Memory B cell (primary cell): ENCODE data around the gene INSIG1.

Experiments
- ATAC-seq: fragments of 150-1000 bp; cut with Tn5 transposase; 2 replicates; pipeline ENCODE4 v1.10.0; 2021; ENCODE audit warnings: low read depth, mild to moderate bottlenecking, moderate library complexity
- DNase-seq, 2 donors: peaks; one replicate each; pipeline ENCODE4 v3.0.0; 2022; ENCODE audit warnings: low spot score in 2 of 2
- H3K27ac Mint-ChIP-seq: one replicate; pipeline ENCODE4 v1.8.0; 2022; ENCODE audit warnings: mild to moderate bottlenecking, moderate library complexity, mixed read lengths
- H3K27me3 Mint-ChIP-seq: one replicate; pipeline ENCODE4 v1.8.0; 2022; ENCODE audit warnings: mixed read lengths
- H3K36me3 Mint-ChIP-seq: one replicate; pipeline ENCODE4 v1.8.0; 2022; ENCODE audit warnings: mild to moderate bottlenecking, mixed read lengths
- H3K4me1 Mint-ChIP-seq: one replicate; pipeline ENCODE4 v1.8.0; 2022; ENCODE audit warnings: mixed read lengths
- H3K4me3 Mint-ChIP-seq: one replicate; pipeline ENCODE4 v1.8.0; 2022; ENCODE audit warnings: mild to moderate bottlenecking, moderate library complexity, mixed read lengths
- H3K9me3 Mint-ChIP-seq: one replicate; pipeline ENCODE4 v1.8.0; 2022; ENCODE audit warnings: mixed read lengths

Gene INSIG1

GRCh38 chr7:155296006-155296787, 1.5 kb upstream of the INSIG1 start:
- DNase-seq (no peak), ATAC-seq (no peak)
- H3K9me3 Mint-ChIP-seq, result no peaks in the 10 kb centered on the region
- H3K27ac Mint-ChIP-seq, result peak overlapping the region; percentile 95
- H3K36me3 Mint-ChIP-seq, result peaks cover 3% of the 10 kb centered on the region
- H3K27me3 Mint-ChIP-seq, result peaks cover 5% of the 10 kb centered on the region
- peak overlapping the region; percentile 83 for H3K4me3 Mint-ChIP-seq
- peaks cover 15% of the 10 kb centered on the region for H3K4me1 Mint-ChIP-seq

GRCh38 chr7:155296788-155297516, 726 bp upstream of the INSIG1 start:
- Mint-ChIP-seq H3K4me3 (peak overlapping the region; percentile 83), H3K36me3 (peaks cover 3% of the 10 kb centered on the region), H3K27ac (peak overlapping the region; percentile 95), H3K27me3 (peaks cover 5% of the 10 kb centered on the region), H3K9me3 (no peaks in the 10 kb centered on the region), H3K4me1 (peaks cover 17% of the 10 kb centered on the region)
- DNase-seq (no peak), ATAC-seq (peak; percentile 33)

- peak overlapping the region; percentile 96 for H3K4me3 Mint-ChIP-seq
- no peaks in the 10 kb centered on the region for H3K9me3 Mint-ChIP-seq
- H3K27me3 Mint-ChIP-seq, result no peaks in the 10 kb centered on the region
- peaks cover 17% of the 10 kb centered on the region for H3K4me1 Mint-ChIP-seq
- DNase-seq (no peak), ATAC-seq (no peak)
- peak overlapping the region; percentile 95 for H3K27ac Mint-ChIP-seq
- H3K36me3 Mint-ChIP-seq, result peaks cover 1% of the 10 kb centered on the region
Measured at GRCh38 chr7:155298288-155298833, 683 bp downstream of the INSIG1 start.

GRCh38 chr7:155298834-155299534, 1.3 kb downstream of the INSIG1 start:
- peak overlapping the region; percentile 95 for H3K27ac Mint-ChIP-seq
- ATAC-seq (peak; percentile 72), DNase-seq (peak; percentile 84 to 96)
- no peaks in the 10 kb centered on the region for H3K27me3 Mint-ChIP-seq
- H3K36me3 Mint-ChIP-seq, result peaks cover 1% of the 10 kb centered on the region
- no peaks in the 10 kb centered on the region for H3K9me3 Mint-ChIP-seq
- peaks cover 17% of the 10 kb centered on the region for H3K4me1 Mint-ChIP-seq
- peak overlapping the region; percentile 96 for H3K4me3 Mint-ChIP-seq

- ATAC-seq, result no peak
- DNase-seq, result no peak
Measured at GRCh38 chr7:155299535-155300202, 2.0 kb downstream of the INSIG1 start.

GRCh38 chr7:155300641-155301452, 3.2 kb downstream of the INSIG1 start:
- H3K4me1 Mint-ChIP-seq, result peaks cover 20% of the 10 kb centered on the region
- no peaks in the 10 kb centered on the region for H3K9me3 Mint-ChIP-seq

More at GRCh38 chr7:155299535-155300202, 2.0 kb downstream of the INSIG1 start:
- peak overlapping the region; percentile 96 for H3K4me3 Mint-ChIP-seq
- H3K4me1 Mint-ChIP-seq, result peaks cover 17% of the 10 kb centered on the region
- peaks cover 1% of the 10 kb centered on the region for H3K36me3 Mint-ChIP-seq
- no peaks in the 10 kb centered on the region for H3K9me3 Mint-ChIP-seq
- no peaks in the 10 kb centered on the region for H3K27me3 Mint-ChIP-seq
- peak overlapping the region; percentile 95 for H3K27ac Mint-ChIP-seq

GRCh38 chr7:155303039-155303593, 5.4 kb downstream of the INSIG1 start:
- Mint-ChIP-seq H3K27me3 (no peaks in the 10 kb centered on the region), H3K27ac (no peak overlapping the region), H3K36me3 (peaks cover 11% of the 10 kb centered on the region), H3K4me1 (peaks cover 22% of the 10 kb centered on the region), H3K4me3 (no peak overlapping the region), H3K9me3 (no peaks in the 10 kb centered on the region)
- DNase-seq (no peak), ATAC-seq (no peak)

More at GRCh38 chr7:155300641-155301452, 3.2 kb downstream of the INSIG1 start:
- Mint-ChIP-seq H3K36me3 (peaks cover 5% of the 10 kb centered on the region), H3K4me3 (peak overlapping the region; percentile 59), H3K27ac (peak overlapping the region; percentile 95), H3K27me3 (no peaks in the 10 kb centered on the region)
- DNase-seq (no peak), ATAC-seq (no peak)

- DNase-seq (no peak), ATAC-seq (no peak)
- peaks cover 19% of the 10 kb centered on the region for H3K4me1 Mint-ChIP-seq
- H3K4me3 Mint-ChIP-seq, result no peak overlapping the region
- peaks cover 11% of the 10 kb centered on the region for H3K36me3 Mint-ChIP-seq
- H3K9me3 Mint-ChIP-seq, result no peaks in the 10 kb centered on the region
- H3K27ac Mint-ChIP-seq, result peak overlapping the region; percentile 17
- no peaks in the 10 kb centered on the region for H3K27me3 Mint-ChIP-seq
Measured at GRCh38 chr7:155303897-155304296, 6.2 kb downstream of the INSIG1 start.

GRCh38 chr7:155305231-155305904, 7.7 kb downstream of the INSIG1 start:
- H3K4me3 Mint-ChIP-seq, result no peak overlapping the region
- H3K27ac Mint-ChIP-seq, result no peak overlapping the region
- DNase-seq (no peak), ATAC-seq (no peak)
- H3K4me1 Mint-ChIP-seq, result peaks cover 17% of the 10 kb centered on the region
- H3K27me3 Mint-ChIP-seq, result no peaks in the 10 kb centered on the region
- H3K36me3 Mint-ChIP-seq, result peaks cover 15% of the 10 kb centered on the region
- H3K9me3 Mint-ChIP-seq, result no peaks in the 10 kb centered on the region

- Mint-ChIP-seq H3K36me3 (peaks cover 15% of the 10 kb centered on the region), H3K4me3 (no peak overlapping the region), H3K4me1 (peaks cover 7% of the 10 kb centered on the region), H3K27ac (peak overlapping the region; percentile 65), H3K27me3 (no peaks in the 10 kb centered on the region), H3K9me3 (no peaks in the 10 kb centered on the region)
- ATAC-seq, result no peak
- no peak for DNase-seq
Measured at GRCh38 chr7:155306673-155307470, 9.2 kb downstream of the INSIG1 start.

- DNase-seq, result no peak
- Mint-ChIP-seq H3K36me3 (peaks cover 15% of the 10 kb centered on the region), H3K4me3 (no peak overlapping the region), H3K9me3 (no peaks in the 10 kb centered on the region), H3K27me3 (no peaks in the 10 kb centered on the region), H3K27ac (no peak overlapping the region), H3K4me1 (peaks cover 7% of the 10 kb centered on the region)
- no peak for ATAC-seq
Measured at GRCh38 chr7:155308330-155309020, 10.8 kb downstream of the INSIG1 start.
